GM12875 (cell line): ENCODE data around the gene LNPEP.

Source experiments
- H3K4me3 ChIP-seq: one replicate; pipeline ENCODE4 v1.5.1; 2011; ENCODE audit warnings: low read depth, low read length, control low read depth
- TF ChIP-seq, protein P1 (sequence below): IDR thresholded peaks from 2 replicates; pipeline ENCODE4 v1.5.1; 2011; ENCODE audit warnings: low read depth, mild to moderate bottlenecking, control low read depth, inconsistent platforms, low read length, moderate library complexity, borderline replicate concordance; ENCODE audit not compliant: insufficient read depth

The LNPEP gene

DNA sequence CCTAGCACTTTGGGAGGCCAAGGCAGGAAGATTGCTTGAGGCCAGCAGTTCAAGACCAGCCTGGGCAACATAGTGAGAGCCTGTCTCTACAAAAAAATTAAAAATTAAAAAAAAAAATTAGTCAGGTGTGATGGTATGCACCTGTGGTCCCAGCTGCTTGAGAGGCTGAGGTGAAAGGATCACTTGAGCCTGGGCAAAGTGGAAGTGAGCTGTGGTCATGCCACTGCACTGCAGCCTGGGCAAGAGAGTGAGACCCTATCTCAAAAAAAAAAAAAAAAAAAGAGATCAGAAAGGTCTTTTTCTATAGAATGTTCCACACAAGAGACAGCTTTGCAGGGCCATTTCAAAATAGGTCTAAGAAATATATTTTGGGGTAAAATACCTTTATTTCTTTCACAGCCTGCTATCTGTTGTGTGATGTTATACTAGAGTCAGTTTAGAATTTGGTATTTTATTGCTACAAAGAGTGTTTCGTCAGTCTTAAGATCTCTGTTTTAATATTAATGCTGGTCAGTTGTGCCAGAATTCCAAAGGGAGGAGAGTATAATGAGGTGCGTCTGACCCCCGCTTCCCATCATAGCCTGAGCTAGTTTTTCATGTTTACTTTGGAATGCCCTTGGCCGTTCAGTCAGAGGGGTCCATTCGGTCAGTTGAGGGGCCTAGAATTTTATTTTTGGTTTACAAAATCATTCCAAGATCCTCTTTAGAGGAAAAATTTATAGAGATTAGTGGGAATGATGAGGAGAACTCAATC, 9.4 kb downstream of the LNPEP start:
- TF ChIP-seq, protein P1, sequence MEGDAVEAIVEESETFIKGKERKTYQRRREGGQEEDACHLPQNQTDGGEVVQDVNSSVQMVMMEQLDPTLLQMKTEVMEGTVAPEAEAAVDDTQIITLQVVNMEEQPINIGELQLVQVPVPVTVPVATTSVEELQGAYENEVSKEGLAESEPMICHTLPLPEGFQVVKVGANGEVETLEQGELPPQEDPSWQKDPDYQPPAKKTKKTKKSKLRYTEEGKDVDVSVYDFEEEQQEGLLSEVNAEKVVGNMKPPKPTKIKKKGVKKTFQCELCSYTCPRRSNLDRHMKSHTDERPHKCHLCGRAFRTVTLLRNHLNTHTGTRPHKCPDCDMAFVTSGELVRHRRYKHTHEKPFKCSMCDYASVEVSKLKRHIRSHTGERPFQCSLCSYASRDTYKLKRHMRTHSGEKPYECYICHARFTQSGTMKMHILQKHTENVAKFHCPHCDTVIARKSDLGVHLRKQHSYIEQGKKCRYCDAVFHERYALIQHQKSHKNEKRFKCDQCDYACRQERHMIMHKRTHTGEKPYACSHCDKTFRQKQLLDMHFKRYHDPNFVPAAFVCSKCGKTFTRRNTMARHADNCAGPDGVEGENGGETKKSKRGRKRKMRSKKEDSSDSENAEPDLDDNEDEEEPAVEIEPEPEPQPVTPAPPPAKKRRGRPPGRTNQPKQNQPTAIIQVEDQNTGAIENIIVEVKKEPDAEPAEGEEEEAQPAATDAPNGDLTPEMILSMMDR = no peak
- no peak overlapping the region for H3K4me3 ChIP-seq

DNA sequence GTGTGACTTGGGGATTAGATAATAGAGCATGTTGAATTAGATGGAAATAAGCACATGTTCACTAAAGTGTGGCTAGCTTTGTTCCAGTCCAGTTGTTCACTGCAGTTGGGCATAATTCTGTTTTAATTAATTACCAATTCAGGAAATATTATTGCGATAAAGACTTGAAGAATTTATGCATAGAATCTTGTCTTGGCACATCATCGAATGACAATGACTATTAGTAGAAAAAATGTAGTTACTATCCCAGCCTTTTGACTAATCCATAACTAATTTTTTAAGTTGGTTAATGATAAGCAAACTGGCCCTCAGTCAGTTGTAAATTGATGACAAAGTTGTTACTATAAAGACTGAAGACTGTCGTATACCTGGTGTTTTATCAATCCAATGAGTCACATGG, 10.5 kb downstream of the LNPEP start:
- TF ChIP-seq, protein P1 = no peak
- no peak overlapping the region for H3K4me3 ChIP-seq

DNA sequence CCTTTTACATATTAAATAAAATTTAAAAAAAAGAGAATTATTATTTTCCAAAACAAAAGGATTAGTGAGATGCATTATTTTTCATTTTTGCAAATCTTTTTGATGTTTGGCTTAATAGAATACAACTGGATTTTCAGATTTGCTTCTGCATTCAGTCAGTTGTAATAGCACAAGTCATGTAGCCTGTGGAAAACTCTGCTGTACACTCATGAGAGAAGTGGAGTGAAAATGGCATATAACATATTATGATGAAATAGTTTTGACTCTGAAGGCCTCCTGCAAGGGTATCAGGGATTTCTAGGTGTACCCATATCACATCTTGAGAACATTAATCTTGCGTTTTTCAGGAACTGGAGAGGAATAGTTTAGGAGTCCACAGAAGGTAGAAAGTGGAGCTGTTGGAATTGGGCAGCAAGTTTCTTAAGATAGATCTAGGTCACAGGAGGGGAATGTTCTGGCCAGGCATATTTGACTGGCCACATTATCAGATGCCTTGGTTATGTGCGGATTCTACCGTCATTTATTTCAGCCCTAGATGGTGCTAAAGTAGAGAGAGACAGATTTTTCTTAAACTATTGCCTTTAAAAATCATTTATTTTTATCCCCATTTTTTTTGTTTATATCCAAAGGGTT, 16.4 kb downstream of the LNPEP start:
- no peak overlapping the region for H3K4me3 ChIP-seq
- TF ChIP-seq, protein P1 = no peak

DNA sequence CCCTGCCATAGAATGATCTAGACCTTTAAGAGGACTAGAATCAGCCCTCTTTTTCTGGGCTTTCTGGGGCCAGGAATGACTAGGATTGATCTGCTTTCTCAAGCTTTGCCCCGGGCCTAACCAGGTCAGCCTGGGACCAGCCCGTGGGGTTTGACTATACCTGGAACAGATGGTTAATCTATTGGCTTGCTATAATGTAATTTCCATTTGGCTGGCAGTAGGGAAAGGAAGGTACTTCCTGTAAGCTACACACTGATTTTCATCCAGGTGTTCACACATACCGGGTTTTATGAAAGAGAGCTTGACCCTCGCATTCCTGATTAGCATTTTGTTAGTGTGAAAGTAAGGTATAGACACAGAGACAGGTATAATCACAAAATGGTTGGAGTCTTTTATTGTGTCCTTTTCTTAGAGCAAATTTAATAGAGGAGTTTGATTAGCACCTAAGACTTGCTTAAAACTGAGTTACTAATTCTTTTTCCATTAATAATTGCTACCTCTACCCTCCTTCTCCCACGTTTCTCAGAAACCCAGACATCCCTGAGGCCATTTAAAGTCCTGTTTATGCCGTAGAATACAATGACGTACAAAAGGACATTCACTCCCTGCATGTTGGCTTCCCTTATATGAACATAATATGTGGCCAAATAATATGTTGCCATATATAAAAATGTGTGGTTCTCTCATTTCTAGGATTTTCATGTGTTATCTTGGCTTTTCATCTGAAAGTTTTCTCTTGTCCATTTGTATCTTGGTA, 17.3 kb downstream of the LNPEP start:
- TF ChIP-seq, protein P1 = no peak
- no peak overlapping the region for H3K4me3 ChIP-seq

DNA sequence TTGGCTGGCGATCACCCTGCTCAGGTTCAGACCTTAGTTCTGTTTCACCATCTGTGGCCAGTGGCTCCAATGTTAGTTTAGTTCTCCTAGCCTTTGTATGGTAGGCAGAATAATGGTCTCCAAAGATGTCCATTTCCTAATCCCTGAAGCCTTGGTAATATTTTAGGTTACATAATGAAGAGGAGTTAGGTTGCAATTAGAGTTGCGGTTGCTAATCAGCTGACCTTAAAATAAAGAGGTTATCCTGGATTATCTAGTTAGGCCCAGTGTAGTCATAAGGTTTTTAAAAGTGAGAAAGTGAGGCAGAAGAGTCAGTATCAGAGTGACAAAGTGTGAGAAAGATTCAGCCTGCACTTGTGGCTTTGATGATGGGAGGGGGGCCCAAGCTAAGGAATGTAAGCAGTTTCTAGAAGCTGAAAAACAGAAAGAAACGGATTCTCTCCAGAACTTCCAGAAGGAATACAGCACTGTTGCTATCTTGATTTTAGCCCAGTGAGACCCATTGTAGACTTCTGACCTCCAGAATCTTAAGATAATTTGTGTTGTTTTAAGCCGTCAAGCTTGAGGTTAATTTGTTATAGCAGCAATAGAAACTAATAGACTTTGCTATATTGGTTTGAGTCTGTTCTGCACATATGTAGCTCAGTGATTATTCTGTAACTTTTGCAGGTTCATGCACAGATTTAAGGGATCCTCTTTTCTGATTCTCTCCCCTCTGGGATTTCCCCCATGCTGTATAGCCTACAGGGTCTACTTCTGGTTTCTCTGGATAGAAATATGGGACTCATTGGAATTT, 21.6 kb downstream of the LNPEP start:
- peak overlapping the region; percentile 18 for H3K4me3 ChIP-seq
- TF ChIP-seq, protein P1 = no peak

DNA sequence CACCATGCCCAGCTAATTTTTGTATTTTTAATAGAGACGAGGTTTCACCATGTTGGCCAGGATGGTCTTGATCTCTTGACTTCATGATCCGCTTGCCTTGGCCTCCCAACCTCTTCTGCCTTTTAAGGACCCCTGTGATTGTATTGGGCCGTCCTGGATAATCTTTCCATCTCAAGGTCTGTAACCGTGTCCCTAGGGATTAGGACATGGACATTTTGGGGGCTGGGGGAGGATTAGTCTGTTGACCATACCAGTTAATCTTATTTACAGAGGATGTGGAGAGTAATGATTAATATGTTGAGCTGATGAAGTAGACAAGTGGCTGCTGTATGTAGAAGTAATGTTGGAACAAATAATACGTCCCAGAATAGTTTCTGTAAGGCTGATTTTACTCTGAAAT, 23.1 kb downstream of the LNPEP start:
- peak overlapping the region; percentile 42 for H3K4me3 ChIP-seq

More for the DNA sequence above, 23.1 kb downstream of the LNPEP start:
- TF ChIP-seq, protein P1 = no peak
